Ramos (cell line): Measurements from ENCODE around the gene SDR42E2.
"Not testable (repeated sequence)": the region's sequence is repeated elsewhere in the genome, so short reads cannot be mapped to it uniquely, and the experiment has no call there.

Experiments used
- in situ Hi-C: fragments of 300-500 bp; cut with MboI; formaldehyde crosslinking; loops from one replicate; pipeline ENCODE4 v1.14.3; 2022; ENCODE audit warnings: low sequenced_read_pairs; ENCODE audit not compliant: unreplicated experiment

SDR42E2 gene

DNA sequence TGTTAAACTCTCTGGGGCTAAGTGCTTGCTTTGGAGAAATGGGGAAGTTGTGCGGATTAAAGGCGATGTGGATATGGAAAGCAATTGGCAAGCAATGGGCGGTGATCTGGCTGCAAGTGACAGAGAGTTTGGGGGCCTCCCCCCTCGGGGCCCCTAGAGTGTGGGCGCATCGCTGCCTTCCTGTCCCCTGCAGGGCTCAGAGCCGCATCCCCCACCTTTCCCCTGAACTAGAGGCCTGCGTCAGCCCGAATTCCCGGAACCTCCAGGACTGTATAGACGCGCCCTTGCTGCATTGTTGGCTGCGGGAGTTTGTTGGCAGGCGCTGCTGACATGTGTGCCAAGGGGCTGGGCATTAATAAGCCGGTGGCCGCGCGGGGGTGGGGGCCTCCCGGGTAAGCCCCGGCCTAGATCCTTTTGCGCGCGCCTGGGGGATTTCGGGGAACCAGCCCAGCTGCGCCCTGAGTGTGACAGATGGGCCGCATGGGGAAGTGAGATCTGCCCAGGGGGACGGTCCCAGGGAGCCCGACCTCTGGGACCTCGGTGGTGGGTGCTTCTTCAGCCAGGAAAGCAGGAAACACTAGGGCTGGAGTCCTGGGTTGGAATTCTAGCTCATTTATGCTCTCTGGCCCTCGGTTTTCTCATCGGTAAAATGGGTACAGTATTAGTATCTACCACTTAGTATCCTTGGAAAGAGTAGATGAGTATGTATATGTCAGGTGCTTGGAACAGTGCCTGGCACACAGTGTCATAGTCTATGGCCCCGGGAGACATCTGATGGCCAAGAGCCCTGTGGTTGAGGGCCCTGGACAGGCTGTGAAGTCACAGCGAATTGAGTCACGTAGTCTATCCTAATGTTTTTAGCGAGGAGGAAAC, 44.8 kb downstream of the SDR42E2 start:
- in situ Hi-C loops: no loop called here

GRCh38 chr16:22207715-22208360, 45.5 kb downstream of the SDR42E2 start:
- in situ Hi-C loops: no loop called here

DNA sequence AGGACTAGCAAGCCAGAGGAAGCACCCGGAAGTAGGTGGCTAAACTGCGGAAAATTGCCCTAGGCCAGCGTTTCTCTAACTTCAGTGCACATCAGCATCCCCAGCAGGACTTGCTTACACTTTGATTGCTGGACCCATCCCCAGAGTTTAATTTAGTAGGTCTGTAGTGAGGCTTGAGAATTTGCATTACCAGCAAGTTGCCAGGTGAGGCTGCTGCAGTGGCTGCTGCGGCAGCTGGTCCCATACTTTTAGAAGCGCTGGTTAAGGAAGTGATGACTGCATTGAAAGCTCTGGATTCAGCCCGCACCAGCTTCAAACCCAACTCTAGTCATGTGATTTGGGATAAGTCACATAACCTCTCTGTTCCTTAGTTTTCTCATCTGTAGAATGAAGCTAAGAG, 48.0 kb downstream of the SDR42E2 start:
- in situ Hi-C loops: no loop called here

DNA sequence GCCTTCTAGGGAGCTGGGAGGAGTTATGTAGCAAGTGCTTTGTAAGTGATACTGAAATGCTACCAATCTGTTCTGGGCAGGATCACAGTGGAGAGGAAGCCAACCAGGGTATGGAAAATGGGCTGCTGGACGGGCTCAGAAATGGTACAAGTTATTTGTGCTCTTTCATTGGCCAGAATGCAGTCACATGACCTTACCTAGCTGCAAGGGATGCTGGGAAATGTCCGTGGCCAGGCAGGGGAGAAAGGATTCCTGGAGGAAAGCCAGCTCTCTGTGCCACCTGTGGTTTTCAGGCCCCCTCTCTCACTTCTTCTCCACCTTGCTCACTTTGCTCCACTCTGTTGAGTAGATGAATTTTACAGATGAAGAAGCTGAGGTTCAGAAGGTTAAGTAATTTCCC, 48.5 kb downstream of the SDR42E2 start:
- in situ Hi-C loops: no loop called here

DNA sequence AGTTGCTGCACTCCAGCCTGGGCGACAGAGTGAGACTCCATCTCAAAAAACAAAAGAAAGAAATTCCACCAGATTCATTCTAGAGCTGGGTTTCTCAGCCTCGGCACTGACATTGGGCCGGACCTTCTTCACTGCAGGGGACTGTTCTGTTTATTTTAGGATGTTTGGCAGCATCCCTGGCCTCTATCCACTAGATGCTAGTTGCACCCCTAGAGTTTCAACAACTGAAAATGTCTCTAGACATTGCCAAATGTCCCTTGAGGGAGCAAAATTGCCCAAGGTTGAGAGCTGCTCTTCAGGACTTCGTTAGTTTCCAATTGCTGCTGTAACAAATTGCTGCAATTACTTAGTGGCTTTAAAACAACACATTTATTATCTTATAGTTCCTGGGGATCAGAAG, 50.9 kb downstream of the SDR42E2 start:
- in situ Hi-C loops: no loop called here

- in situ Hi-C loops: no loop called here
Observed at GRCh38 chr16:22213801-22214200, 51.5 kb downstream of the SDR42E2 start.

DNA sequence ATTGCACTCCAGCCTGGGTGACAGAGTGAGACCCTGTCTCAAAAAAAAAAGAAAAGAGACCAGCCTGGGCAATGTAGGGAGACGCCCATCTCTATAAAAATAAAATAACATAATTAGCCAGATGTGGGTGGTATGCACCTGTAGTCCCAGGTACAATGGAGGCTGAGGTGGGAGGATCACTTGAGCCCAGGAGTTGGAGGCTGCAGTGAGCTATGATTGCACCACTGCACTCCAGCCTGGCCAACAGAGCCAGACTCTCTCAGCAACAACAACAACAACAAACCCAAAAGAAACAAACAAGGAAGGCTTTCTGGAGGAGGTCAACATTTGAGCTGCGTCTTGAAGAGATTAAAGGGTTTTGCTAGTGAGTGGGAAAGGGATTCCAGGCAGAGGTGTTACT, 52.1 kb downstream of the SDR42E2 start:
- in situ Hi-C loops: no loop called here

DNA sequence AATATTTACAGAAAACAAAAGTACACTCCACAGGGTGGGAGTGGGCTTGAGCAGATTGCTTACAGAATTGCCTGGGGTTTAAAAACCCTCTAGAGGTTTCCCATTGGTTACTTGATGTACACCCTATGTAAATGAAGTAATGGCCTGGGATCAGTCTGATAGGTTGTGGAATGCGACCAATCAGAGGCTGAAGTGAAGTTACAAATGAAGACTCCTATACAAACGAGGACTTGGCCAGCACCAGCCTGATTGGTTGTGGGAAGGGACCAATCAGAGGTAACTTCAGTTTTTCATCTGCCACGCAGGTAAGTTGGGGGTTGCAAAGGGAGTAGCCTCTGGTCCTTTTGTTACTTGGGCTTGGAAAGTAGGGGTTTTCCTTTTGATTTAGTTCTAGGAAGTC, 52.6 kb downstream of the SDR42E2 start:
- in situ Hi-C loops: no loop called here

DNA sequence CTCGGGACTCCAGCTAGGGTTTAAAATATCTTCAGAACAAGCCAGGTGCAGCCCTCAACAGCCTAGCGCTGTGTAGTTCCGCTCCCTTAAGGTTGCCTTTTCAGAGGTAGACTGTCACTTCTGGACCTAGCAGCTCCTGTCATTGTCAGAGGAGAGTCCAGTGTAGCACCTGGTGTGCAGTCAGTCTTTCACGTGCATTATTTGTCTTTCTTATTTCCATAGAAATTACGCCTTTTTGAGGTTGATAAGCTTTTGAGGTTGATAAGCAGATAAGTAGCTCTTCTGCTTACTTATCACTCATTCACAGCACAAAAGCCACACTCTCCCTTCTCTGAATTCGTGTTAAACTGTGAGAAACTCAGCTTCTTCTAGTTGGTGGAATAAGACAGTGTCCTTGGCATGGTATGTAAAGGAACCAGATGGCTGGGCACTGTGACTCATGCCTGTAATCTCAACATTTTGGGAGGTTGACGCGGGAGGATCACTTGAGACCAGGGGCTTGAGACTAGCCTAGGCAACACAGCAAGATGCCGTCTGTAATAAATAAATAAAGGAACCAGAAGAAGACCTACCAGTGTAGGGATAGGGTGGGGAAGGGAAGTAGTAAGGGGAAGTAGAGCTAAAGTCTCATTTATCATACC, 54.0 kb downstream of the SDR42E2 start:
- in situ Hi-C loops: no loop called here

DNA sequence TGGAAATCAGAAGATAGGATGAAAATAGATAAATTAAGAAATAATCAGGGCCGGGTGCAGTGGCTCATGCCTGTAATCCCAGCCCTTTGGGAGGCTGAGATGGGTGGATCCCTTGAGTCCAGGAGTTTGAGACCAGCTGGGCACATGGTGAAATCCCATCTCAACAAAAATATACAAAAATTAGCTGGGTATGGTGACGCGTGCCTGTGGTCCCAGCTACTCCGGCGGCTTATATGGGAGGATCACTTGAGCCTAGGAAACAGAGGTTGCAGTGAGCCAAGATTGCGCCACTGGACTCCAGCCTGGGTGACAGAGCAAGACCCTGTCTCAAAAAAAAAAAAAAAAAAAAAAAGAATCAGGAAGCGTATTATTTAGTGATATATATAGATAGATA, 54.5 kb downstream of the SDR42E2 start:
- in situ Hi-C loops: not testable (repeated sequence)

DNA sequence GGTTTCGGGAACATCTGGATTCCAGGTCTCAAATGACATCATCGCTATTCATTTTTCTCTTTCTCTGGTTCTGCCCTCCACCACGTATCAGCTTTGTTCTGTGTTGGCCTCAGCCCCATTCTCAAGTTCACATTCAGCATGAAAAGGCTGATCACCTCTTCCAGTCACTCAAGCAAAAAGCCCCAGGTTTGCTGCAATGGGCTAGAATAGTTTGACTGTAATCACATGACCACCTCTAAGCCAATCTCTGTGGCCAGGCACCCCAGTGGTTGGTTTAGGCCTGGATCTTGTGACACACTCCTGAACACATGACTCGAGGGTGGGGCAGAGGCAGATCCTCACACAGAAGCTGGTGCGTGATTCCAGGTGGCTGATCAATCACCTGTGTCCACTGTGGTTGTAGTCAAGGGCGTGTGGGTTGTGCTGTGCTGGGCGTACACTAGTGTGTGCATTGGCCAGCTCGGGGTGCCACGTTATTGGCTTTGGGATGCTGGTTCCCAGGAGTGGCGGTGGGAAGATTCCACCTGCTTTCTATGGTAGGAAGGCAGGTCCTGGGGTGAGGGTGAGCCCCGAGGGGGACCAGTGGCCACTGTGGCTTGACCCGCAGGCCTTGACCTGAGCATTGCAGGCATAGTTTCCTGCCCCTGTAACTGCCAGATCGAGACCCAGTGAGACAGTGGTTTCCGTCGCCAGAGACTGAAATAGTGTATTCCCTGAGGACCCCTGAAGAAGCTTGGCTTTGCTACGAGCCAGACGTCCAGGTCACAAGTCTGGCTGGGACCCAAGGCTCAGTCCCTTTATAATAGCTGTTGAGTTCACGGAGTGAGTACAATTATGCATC, 55.8 kb downstream of the SDR42E2 start:
- in situ Hi-C loops: no loop called here

GRCh38 chr16:22219389-22220068, 57.2 kb downstream of the SDR42E2 start:
- in situ Hi-C loops: no loop called here

DNA sequence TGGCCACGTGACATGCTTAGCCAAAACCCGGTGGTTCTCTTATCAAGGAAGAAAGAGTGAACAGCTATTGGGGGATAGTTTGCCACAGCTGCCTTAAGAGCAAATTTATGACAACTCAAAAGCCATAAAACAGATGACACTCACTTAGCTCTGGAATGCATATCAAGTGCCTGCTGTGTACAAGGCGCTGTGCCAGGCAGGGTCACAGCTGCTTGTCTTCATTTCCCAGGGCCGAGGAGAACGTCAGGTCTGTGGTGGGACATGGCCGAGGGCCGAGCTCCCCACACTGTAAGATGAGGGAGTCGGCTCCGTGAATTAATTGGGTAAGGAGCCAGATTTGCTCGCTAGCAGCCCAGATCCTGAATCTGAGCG, 57.7 kb downstream of the SDR42E2 start:
- in situ Hi-C loops: no loop called here

DNA sequence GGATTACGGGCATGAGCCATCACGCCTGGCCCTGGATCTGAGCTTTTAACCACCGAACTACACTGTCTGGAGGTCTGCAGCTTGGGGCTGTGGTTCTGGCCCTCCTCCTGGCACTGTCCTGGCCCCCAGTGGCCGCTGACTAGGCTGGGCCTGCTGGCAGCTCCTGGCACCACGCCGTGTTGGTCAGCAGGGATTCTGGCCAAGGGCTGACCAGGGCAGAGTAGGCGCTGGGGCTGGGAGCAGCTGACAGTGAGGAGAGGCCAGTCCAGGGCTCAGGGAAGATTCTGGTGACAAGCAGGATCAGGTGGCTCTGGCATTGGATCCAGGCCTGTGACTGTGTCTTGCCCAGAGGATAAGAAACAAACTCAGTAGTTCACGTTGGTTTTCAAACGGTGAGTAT, 58.4 kb downstream of the SDR42E2 start:
- in situ Hi-C loops: no loop called here

DNA sequence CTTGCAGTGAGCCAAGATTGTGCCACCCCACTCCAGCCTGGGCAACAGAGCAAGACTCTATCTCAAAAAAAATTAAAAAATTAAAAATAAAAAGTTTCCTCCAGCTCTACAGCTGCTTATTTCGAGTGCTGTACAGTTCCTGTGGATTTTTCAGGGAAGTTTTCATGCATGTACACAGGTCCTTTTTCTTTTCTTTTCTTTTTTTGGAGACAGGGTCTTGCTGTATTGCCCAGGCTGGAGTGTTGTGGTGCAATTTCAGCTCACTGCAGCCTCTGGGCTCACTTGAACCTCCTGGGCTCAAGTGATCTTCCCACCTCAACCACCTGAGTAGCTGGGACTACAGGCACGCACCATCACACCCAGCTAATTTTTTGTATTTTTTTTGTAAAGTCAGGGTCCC, 59.7 kb downstream of the SDR42E2 start:
- in situ Hi-C loops: no loop called here

GRCh38 chr16:22222998-22223397, 60.7 kb downstream of the SDR42E2 start:
- in situ Hi-C loops: no loop called here

DNA sequence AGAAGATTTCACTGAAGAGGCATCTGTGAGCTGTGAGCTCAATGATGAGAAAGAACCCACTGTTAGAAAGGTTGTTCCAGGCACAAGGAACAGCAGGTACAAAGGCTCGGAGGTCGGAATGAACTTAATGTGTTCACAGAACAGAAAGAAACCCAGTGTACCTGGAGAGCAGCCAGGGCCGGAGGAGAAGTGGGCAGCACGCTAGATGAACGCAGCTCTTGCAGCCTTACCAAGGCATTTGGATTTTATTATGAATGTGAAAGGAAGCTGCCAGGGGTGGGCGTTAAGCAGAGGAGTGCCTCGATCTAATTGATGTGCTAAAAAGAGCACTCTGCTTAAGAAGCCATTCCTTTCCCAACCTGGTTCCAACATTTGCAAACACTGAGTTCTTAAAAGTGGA, 62.8 kb downstream of the SDR42E2 start:
- in situ Hi-C loops: no loop called here

GRCh38 chr16:22229889-22230288, 67.6 kb downstream of the SDR42E2 start:
- in situ Hi-C loops: no loop called here

DNA sequence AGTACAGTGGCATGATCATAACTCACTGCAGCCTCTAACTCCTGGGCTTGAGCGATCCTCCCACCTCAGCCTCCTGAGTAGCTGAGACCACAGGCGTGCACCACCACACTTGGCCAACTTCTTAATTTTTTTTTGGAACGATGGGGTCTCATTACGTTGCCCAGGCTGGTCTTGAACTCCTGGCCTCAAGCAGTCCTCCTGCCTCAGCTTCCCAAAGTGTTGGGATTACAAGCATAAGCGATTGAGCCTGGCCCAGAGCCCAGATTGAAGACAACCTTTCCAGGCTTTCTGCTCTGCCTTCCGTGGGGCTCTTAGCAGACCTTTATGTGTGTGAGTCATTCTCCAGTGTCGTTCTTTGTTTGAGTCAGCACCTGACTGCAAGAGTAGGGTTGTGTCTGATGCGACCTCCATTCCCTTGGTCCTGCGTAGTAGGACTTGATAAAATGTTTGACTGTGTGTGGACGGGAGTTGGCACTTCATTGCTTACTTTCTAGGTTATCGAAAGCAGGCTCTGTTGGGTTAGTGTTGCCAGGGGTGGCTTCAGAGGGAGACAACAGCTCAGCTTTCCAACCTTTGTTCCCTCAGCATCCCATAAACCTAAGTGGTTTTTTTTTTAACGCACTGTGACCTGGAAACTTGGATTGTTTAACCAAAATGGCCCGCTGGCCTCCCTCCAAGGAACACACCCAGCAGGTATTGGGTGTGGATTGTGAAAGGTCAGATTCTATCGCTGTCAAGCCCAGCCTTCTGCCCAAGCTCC, 70.2 kb downstream of the SDR42E2 start:
- in situ Hi-C loops: no loop called here
